Measurements from ENCODE around the gene CERS4.

- TF ChIP-seq SP2 (IDR thresholded peaks at IDR 0.05; ENCODE audit: low read length) (no peak), POLR2AphosphoS5 (IDR thresholded peaks at IDR 0.05; ENCODE audit: low read depth, low read length) (no peak; the same call in 1 of the 2 replicates), CEBPB (IDR thresholded peaks at IDR 0.05; ENCODE audit: low read depth, low read length) (no peak), SRF (IDR thresholded peaks at IDR 0.05; ENCODE audit: low read depth, low read length) (no peak), CTCF (IDR thresholded peaks at IDR 0.05; ENCODE audit: control extremely low read depth in 1 of 3, insufficient read depth in 1 of 3, low read depth in 1 of 3, low read length in 3 of 3) (no peak), RAD21 (IDR thresholded peaks at IDR 0.05 in 1 of 2, conservative IDR thresholded peaks at IDR 0.05 in 1 of 2; ENCODE audit: low read depth in 2 of 2, low read length in 2 of 2) (no peak), TCF12 (IDR thresholded peaks at IDR 0.05; ENCODE audit: low read depth, low read length) (no peak), POLR2A (IDR thresholded peaks at IDR 0.05; ENCODE audit: control extremely low read depth in 1 of 2, low read depth in 2 of 2, low read length in 2 of 2) (0 out of 3 replicates have a peak, but pooled peaks of 1 of the 2 experiments have one; percentile 3), RNF2 (IDR thresholded peaks at IDR 0.05; ENCODE audit: borderline replicate concordance, low read depth, low read length, missing control alignments, poor library complexity, severe bottlenecking) (no peak), BACH1 (IDR thresholded peaks at IDR 0.05; ENCODE audit: low read length) (no peak), JUND (IDR thresholded peaks at IDR 0.05; ENCODE audit: low read length) (no peak), SIN3A (conservative IDR thresholded peaks at IDR 0.05 in 1 of 2, IDR thresholded peaks at IDR 0.05 in 1 of 2; ENCODE audit: low read depth in 1 of 2, low read length in 2 of 2) (no peak)
These were observed 56.7 kb downstream of the CERS4 start for GRCh38 chr19:8265872-8266271.
